ENCODE results near the gene PPP1CA. TPM values are rescaled to one million over a fixed set of nuclear protein-coding genes. Genes with fewer than 3 reads are reported as not detected.

PPP1CA gene
- total RNA-seq, 1 donor from 2014 or later = 134 TPM

DNA sequence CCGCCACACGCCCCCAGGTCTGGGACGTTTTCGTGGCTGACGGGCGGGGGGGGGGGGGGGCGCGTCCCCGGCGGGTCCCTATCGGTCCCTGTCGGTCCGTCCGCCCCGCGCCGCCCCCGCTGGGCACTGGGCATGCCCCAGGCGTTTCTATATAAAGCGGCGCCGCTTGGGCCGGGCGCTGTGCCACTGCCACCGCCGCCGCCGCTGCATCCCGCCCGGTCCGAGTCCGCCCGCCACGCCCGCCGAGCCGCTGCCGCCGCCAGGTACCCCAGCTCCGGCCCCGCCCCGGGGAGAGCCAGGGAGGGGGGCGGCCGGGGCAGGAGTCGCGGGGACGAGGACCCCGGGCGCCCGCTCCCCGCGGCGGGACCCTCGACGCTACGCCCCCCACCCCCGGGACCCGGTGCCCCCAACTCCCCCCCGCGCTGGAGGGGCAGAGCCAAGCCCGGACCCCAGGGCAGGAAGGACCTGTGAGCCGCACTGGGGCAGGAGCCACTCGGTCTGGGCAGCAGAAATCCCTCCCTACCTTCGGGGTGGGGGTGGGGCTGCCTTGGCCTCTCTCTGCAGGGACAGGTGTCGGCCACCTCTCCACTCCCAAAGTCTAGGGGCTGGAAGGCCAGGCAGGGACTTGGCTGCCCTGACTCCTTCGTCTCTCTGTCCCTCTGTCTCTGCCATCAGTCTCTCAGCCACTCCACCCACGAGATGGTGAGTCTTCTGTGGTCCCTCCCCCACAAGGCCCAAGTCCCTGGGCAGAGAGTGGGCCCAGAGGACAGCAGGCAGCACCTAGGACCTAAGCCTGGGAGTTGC is 14.0 kb upstream of the PPP1CA start, which contains the start of gene CARNS1:
Gene CARNS1 (plus strand): TSS at position 178 of the 804 bp plus-strand sequence. CDS start 522 bp downstream, at position 700.
- no peak for DNase-seq
- Histone ChIP-seq H3K36me3 (no peaks in the 10 kb centered on the region), H3K9me3 (no peaks in the 10 kb centered on the region), H3K4me3 (peak within 1 kb of the TSS; percentile 40), H3K27me3 (no peaks in the 10 kb centered on the region), H3K4me1 (peaks cover 35% of the 10 kb centered on the region), H3K27ac (no peak within 1 kb of the TSS)
- no peak for TF ChIP-seq CTCF (IDR thresholded peaks at IDR 0.05)
- ATAC-seq = peak; percentile 2
- intact Hi-C loops (cut with DNase I) = no loop called here

DNA sequence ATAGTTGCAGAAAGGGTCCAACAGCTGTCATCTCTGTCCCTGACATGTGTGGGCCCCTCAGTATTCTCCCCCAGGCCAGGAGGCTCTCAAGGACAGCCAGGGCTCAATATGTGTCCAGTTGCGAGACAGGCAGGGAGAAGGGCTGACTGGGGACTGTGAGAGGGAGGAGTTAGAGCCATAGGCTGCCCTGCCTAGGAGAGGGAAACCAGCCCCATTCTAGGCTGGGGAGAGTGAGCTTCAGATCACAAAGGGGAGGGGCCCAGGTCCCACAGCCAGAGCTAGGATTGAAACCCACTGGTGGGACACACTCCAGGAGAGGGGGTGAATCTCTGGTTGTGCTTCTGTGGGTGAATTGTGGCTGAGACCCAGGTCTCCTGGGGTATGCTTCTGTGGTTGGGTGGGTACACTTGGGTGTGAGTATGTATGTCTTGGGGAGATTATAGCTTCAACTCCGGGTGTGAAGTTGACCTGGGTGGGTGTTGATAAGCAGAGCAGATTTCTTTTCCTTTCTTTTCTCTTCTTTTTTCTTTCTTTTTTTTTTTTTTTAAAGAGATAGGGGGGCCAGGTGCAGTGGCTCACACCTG is 11.7 kb upstream of the PPP1CA start:
- peaks cover 28% of the 10 kb centered on the region for H3K4me1 ChIP-seq
- no peaks in the 10 kb centered on the region for H3K9me3 ChIP-seq
- H3K36me3 ChIP-seq = no peaks in the 10 kb centered on the region
- H3K27me3 ChIP-seq = no peaks in the 10 kb centered on the region
- TF ChIP-seq CTCF (IDR thresholded peaks at IDR 0.05) = no peak
- DNase-seq (no peak), ATAC-seq (no peak)
- intact Hi-C loops (cut with DNase I) = no loop called here
- H3K27ac ChIP-seq = no peak overlapping the region
- H3K4me3 ChIP-seq = no peak overlapping the region

DNA sequence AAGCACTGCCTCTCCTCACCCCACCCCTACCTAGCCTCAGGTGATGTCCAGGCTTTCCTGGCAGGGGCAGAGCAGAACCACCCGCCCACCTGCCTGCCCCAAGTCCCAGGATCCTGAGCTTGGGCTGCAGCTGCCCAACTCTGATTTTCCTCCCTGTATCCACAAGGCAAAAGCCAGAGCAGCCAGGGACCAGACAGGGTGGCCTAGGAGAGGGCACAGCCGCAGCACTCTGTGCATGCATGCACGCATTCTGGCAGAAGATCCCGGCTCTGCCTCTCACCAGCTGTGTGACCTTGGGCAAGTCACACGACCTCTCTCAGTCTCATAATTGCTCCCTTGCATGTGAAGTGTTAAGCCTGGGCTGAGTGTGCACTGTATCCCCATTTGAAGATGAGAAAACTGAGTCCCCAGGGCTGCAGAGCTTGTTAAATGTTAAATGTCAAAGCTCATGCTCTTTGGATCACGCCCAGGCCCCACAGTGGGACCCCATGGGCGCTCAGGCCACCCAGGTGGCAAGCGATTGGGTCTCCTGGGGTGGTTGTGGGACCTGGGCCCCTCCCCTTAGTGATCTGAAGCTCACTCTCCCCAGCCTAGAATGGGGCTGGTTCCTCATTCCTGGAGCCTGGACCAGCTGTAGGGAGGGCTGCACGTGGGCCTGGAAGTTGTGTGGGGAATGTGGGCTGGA is 11.0 kb upstream of the PPP1CA start:
- Histone ChIP-seq H3K27ac (no peak overlapping the region), H3K9me3 (no peaks in the 10 kb centered on the region), H3K4me3 (no peak overlapping the region), H3K27me3 (no peaks in the 10 kb centered on the region), H3K4me1 (peaks cover 27% of the 10 kb centered on the region), H3K36me3 (no peaks in the 10 kb centered on the region)
- no peak for ATAC-seq
- DNase-seq = no peak
- intact Hi-C loops (cut with DNase I) = no loop called here
- TF ChIP-seq CTCF (IDR thresholded peaks at IDR 0.05) = no peak

DNA sequence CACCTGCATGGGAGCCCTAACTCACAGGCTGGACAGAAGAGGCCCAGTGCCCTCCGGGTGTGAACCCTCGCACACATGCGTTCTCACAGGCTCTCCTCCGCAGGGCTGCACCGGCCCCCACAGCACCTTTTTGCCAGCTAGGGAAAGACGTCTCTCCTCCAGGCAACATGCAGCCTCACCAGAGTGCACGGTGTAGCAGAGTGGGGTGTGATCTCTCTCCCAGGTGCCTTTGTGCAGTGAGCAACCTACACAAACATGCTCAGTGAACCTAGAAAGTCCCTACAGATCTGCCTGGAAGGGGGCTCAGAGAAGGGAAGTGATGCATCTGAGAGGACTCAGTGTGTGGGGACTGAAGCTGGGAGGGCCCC is 10.1 kb upstream of the PPP1CA start:
- Histone ChIP-seq H3K27ac (no peak overlapping the region), H3K4me3 (no peak overlapping the region), H3K36me3 (no peaks in the 10 kb centered on the region), H3K27me3 (no peaks in the 10 kb centered on the region), H3K9me3 (no peaks in the 10 kb centered on the region), H3K4me1 (peaks cover 23% of the 10 kb centered on the region)
- TF ChIP-seq CTCF (IDR thresholded peaks at IDR 0.05) = no peak
- DNase-seq (no peak), ATAC-seq (no peak)
- intact Hi-C loops (cut with DNase I) = no loop called here

DNA sequence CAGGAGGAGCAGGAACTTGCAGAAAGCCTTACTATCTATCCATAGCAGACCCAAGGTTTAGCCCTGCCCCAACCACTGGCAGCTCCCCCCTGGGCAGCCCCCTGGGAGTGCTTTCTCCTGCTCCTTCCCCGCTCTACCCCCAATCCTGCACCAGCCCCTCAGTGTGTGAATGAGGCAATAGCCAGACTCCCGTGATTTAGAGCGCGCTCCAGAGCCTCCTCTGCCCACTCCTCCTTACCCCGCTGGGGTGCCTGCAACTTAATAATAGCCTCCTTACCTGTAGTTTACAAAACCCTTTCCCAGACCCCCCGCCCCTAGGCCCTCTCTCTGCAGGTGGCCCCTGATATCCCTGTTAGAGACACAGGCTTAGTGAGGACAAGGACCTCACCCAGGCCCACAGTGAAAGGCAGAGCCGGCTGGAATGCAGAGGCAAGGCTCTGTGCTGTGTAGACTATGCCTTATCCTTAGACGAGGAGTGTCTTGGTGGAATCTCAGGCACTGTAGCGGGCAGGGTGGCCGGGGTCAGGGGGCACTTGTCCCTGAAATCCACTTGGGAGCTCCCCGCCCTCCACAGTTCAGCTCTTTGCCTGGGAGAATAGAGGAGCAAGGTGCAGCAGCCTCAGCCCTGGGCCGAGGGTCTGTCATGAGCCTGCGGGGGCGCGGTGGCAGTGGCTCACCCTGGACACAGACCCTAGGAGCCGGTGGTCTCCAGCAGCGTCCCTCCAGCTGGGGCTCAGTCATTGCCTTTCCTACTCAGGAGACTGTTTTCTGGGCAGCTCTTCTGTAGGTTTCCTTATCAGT is 9.5 kb upstream of the PPP1CA start:
- no peaks in the 10 kb centered on the region for H3K9me3 ChIP-seq
- peaks cover 20% of the 10 kb centered on the region for H3K4me1 ChIP-seq
- ATAC-seq = no peak
- no peak overlapping the region for H3K27ac ChIP-seq
- TF ChIP-seq CTCF (IDR thresholded peaks at IDR 0.05) = no peak
- no peak overlapping the region for H3K4me3 ChIP-seq
- no peaks in the 10 kb centered on the region for H3K36me3 ChIP-seq
- DNase-seq = no peak
- no peaks in the 10 kb centered on the region for H3K27me3 ChIP-seq
- intact Hi-C loops (cut with DNase I) = no loop called here
